ENCODE measurements around the gene DCTN2. TPM values are rescaled to one million over a fixed set of nuclear protein-coding genes. Genes with fewer than 3 reads are reported as not detected.
"Not testable (repeated sequence)": the region's sequence is repeated elsewhere in the genome, so short reads cannot be mapped to it uniquely, and the experiment has no call there.

The DCTN2 gene
- polyA plus RNA-seq, 2 of the 4 experiments (the other 2 are of a cell fraction): 169 to 211 TPM

DNA sequence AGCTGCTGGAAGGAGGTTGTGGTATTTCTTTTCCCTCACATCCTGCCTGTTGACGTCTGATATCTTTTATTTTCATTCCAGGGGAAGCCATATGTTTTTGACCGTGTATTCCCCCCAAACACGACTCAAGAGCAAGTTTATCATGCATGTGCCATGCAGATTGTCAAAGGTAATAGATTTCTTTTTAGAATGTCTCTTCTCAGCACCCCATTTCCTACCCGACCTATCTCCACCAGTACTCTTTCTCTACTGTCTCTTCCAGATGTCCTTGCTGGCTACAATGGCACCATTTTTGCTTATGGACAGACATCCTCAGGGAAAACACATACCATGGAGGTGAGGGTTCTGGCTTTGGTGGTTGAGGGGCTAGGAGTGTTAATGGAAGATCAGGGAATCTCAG, 16.4 kb upstream of the DCTN2 start:
- H3K4me1 ChIP-seq: peaks cover 6% of the 10 kb centered on the region; the same call in 1 of the 3 replicates
- H3K4me2 ChIP-seq: no peak overlapping the region
- TF ChIP-seq RAD21 (conservative IDR thresholded peaks at IDR 0.05 in 1 of 2, IDR thresholded peaks at IDR 0.05 in 1 of 2): no peak
- TF ChIP-seq RNF2 (IDR thresholded peaks at IDR 0.05; ENCODE audit: borderline replicate concordance, low read depth): no peak
- no peak for TF ChIP-seq CHD2 (IDR thresholded peaks at IDR 0.05; ENCODE audit: low read length, partially characterized antibody)
- POLR2A ChIA-PET: no interaction called here
- no peak for ATAC-seq
- WGBS (ENCODE audit: missing lambda C conversion rate): 19% methylated on average over 4 of the region's 4 CpGs
- CTCF ChIA-PET: interaction anchor here (1.3 to 4.7 kb wide), 3 partner anchors 12 to 19 kb away, joined by 5 to 41 read pairs (median 5); partner anchors contain the start of gene DCTN2
- H3K4me3 ChIP-seq: no peak overlapping the region
- no peaks in the 10 kb centered on the region for H3K9me3 ChIP-seq
- DNase-seq (ENCODE audit: low read depth in 1 of 2, low spot score in 1 of 2): no peak
- H3K27ac ChIP-seq: no peak overlapping the region
- FAIRE-seq: no peak

DNA sequence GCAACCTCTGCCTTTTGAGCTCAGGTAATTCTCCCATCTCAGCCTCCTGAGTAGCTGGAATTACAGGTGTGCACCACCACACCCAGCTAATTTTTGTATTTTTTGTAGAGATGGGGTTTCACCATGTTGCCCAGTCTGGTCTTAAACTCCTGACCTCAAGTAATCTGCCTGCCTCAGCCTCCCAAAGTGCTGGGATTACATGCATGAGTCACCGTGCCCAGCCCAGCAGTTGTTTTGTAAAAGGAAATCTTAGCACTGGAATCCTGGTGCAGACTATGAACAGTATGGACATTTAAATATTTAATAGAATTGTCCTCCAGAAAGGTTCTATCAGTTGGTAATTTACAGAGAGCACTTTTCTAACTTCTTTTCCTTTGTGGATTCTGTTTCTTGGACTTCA, 14.1 kb upstream of the DCTN2 start:
- DNase-seq (ENCODE audit: low read depth in 1 of 2, low spot score in 1 of 2); H3K9me3 ChIP-seq; FAIRE-seq; H3K27ac ChIP-seq; POLR2A ChIA-PET; H3K4me3 ChIP-seq; ATAC-seq; H3K4me1 ChIP-seq; H3K4me2 ChIP-seq: not testable (repeated sequence)
- 26% methylated on average over 1 of the region's 1 CpG for WGBS (ENCODE audit: missing lambda C conversion rate)
- CTCF ChIA-PET: interaction anchor here (1.3 to 4.7 kb wide), 3 partner anchors 15 to 72 kb away, joined by 3 to 41 read pairs (median 5); partner anchors contain the start of gene B4GALNT1

DNA sequence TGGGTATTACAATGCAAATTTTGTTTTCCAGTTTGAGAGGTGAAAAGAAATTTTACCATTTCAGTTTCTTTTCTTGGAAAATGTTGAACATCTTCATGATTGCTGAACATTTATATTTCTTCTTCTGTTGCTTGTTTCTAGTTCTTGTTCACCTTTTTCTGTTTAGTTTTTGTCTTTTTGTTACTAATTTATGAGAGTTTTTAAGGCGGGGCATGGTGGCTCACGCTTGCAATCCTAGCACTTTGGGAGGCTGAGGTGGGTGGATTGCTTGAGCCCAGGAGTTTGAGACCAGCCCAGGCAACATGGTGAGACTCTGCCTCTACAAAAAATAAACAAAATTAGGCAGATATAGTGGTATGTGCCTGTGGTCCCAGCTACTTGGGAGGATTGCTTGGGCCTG, 13.5 kb upstream of the DCTN2 start:
- H3K9me3 ChIP-seq: no peaks in the 10 kb centered on the region
- CTCF ChIA-PET: interaction anchor here (1.3 kb wide), 1 partner anchor 73 kb away, joined by 3 read pairs; the partner anchor contains the start of gene B4GALNT1
- H3K4me3 ChIP-seq: no peak overlapping the region
- H3K4me2 ChIP-seq: no peak overlapping the region
- 92% methylated on average over 2 of the region's 2 CpGs for WGBS (ENCODE audit: missing lambda C conversion rate)
- POLR2A ChIA-PET: no interaction called here
- no peak for FAIRE-seq
- no peak for ATAC-seq
- peaks cover 6% of the 10 kb centered on the region; the same call in 1 of the 3 replicates for H3K4me1 ChIP-seq
- DNase-seq (ENCODE audit: low read depth in 1 of 2, low spot score in 1 of 2): no peak
- no peak overlapping the region for H3K27ac ChIP-seq
- TF ChIP-seq CEBPB (IDR thresholded peaks at IDR 0.05) (no peak), TP53 (CRISPR knock-in tag; IDR thresholded peaks at IDR 0.05) (no peak), EHF (CRISPR knock-in tag; IDR thresholded peaks at IDR 0.05) (no peak), EP300 (IDR thresholded peaks at IDR 0.05) (no peak), RNF2 (IDR thresholded peaks at IDR 0.05; ENCODE audit: borderline replicate concordance, low read depth) (no peak), PHF8 (IDR thresholded peaks at IDR 0.05; ENCODE audit: borderline replicate concordance, low read depth) (no peak), SREBF2 (IDR thresholded peaks at IDR 0.05) (no peak), CHD4 (IDR thresholded peaks at IDR 0.05; ENCODE audit: borderline replicate concordance) (no peak), NFE2L2 (conservative IDR thresholded peaks at IDR 0.05; ENCODE audit: low read length) (no peak), NPAS2 (CRISPR knock-in tag; IDR thresholded peaks at IDR 0.05; ENCODE audit: borderline replicate concordance) (no peak), HOXB5 (CRISPR knock-in tag; IDR thresholded peaks at IDR 0.05) (no peak), RARB (CRISPR knock-in tag; IDR thresholded peaks at IDR 0.05) (no peak), EHMT2 (IDR thresholded peaks at IDR 0.05; ENCODE audit: low read depth) (no peak)
- TF ChIP-seq, protein P1, sequence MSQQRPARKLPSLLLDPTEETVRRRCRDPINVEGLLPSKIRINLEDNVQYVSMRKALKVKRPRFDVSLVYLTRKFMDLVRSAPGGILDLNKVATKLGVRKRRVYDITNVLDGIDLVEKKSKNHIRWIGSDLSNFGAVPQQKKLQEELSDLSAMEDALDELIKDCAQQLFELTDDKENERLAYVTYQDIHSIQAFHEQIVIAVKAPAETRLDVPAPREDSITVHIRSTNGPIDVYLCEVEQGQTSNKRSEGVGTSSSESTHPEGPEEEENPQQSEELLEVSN (IDR thresholded peaks at IDR 0.05; ENCODE audit: borderline replicate concordance, low read depth): no peak
- TF ChIP-seq, protein P2, sequence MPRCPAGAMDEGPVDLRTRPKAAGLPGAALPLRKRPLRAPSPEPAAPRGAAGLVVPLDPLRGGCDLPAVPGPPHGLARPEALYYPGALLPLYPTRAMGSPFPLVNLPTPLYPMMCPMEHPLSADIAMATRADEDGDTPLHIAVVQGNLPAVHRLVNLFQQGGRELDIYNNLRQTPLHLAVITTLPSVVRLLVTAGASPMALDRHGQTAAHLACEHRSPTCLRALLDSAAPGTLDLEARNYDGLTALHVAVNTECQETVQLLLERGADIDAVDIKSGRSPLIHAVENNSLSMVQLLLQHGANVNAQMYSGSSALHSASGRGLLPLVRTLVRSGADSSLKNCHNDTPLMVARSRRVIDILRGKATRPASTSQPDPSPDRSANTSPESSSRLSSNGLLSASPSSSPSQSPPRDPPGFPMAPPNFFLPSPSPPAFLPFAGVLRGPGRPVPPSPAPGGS (IDR thresholded peaks at IDR 0.05): no peak
- TF ChIP-seq, protein P3, sequence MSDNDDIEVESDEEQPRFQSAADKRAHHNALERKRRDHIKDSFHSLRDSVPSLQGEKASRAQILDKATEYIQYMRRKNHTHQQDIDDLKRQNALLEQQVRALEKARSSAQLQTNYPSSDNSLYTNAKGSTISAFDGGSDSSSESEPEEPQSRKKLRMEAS (IDR thresholded peaks at IDR 0.05): no peak

DNA sequence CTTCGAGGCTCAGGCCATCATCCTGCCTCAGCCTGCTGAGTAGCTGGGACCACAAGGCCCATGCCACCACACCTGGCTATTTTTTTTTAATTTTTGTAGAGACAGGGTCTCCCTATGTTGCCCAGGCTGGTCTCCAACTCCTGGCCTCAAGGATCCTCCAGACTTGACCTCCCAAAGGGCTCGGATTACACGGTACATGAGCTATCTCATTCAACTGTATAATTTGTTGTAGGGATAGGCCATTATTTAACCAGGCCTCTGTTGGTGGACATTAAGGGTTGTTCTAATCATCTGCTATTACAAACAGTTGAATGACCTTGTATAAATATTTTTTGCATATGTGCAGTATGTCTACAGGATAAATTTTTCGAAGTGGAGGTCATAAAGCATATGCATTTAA, 11.9 kb upstream of the DCTN2 start:
- POLR2A ChIA-PET: no interaction called here
- ATAC-seq (no peak), DNase-seq (ENCODE audit: low read depth in 1 of 2, low spot score in 1 of 2) (no peak), FAIRE-seq (no peak)
- H3K4me1 ChIP-seq: peaks cover 6% of the 10 kb centered on the region; the same call in 1 of the 3 replicates
- CTCF ChIA-PET: no interaction called here
- no peak overlapping the region for H3K4me2 ChIP-seq
- TF ChIP-seq HOXB13 (CRISPR knock-in tag; IDR thresholded peaks at IDR 0.05; ENCODE audit: low read depth) (no peak), HEYL (CRISPR knock-in tag; IDR thresholded peaks at IDR 0.05) (no peak), EP300 (IDR thresholded peaks at IDR 0.05) (no peak), CHD2 (IDR thresholded peaks at IDR 0.05; ENCODE audit: low read length, partially characterized antibody) (no peak), HDAC2 (IDR thresholded peaks at IDR 0.05) (no peak), MAFK (IDR thresholded peaks at IDR 0.05; ENCODE audit: partially characterized antibody) (no peak)
- TF ChIP-seq, protein P4, sequence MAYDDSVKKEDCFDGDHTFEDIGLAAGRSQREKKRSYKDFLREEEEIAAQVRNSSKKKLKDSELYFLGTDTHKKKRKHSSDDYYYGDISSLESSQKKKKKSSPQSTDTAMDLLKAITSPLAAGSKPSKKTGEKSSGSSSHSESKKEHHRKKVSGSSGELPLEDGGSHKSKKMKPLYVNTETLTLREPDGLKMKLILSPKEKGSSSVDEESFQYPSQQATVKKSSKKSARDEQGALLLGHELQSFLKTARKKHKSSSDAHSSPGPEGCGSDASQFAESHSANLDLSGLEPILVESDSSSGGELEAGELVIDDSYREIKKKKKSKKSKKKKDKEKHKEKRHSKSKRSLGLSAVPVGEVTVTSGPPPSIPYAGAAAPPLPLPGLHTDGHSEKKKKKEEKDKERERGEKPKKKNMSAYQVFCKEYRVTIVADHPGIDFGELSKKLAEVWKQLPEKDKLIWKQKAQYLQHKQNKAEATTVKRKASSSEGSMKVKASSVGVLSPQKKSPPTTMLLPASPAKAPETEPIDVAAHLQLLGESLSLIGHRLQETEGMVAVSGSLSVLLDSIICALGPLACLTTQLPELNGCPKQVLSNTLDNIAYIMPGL (CRISPR knock-in tag; IDR thresholded peaks at IDR 0.05; ENCODE audit: borderline replicate concordance): no peak
- TF ChIP-seq, protein P5, sequence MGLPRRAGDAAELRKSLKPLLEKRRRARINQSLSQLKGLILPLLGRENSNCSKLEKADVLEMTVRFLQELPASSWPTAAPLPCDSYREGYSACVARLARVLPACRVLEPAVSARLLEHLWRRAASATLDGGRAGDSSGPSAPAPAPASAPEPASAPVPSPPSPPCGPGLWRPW (IDR thresholded peaks at IDR 0.05): no peak
- TF ChIP-seq, protein P1 (IDR thresholded peaks at IDR 0.05; ENCODE audit: borderline replicate concordance, low read depth): no peak
- no peak overlapping the region for H3K4me3 ChIP-seq
- no peak overlapping the region for H3K27ac ChIP-seq
- WGBS (ENCODE audit: missing lambda C conversion rate): 53% methylated on average over 4 of the region's 4 CpGs
- H3K9me3 ChIP-seq: no peaks in the 10 kb centered on the region

All from A549 (cell line).